Measurements from ENCODE around the gene CDH8. TPM values are rescaled to one million over a fixed set of nuclear protein-coding genes. Genes with fewer than 3 reads are reported as not detected.
"Not testable (repeated sequence)": the region's sequence is repeated elsewhere in the genome, so short reads cannot be mapped to it uniquely, and the experiment has no call there.

CDH8 gene
- polyA plus RNA-seq, 4 donors: 5.6 to 45.7 (median 7.9) TPM

GRCh38 chr16:61937646-61938045 lies 98.6 kb downstream of the CDH8 start:
- DNase-seq (ENCODE audit: low read depth in 4 of 4, low spot score in 3 of 4): no peak

GRCh38 chr16:61936522-61936921 lies 99.7 kb downstream of the CDH8 start:
- DNase-seq (ENCODE audit: low read depth in 4 of 4, low spot score in 3 of 4): no peak

GRCh38 chr16:61934601-61935000 lies 101.6 kb downstream of the CDH8 start:
- no peak for DNase-seq (ENCODE audit: low read depth in 4 of 4, low spot score in 3 of 4)

- no peak for DNase-seq (ENCODE audit: low read depth in 4 of 4, low spot score in 3 of 4)
Measured at GRCh38 chr16:61929776-61930175, 106.5 kb downstream of the CDH8 start.

- DNase-seq (ENCODE audit: low read depth in 4 of 4, low spot score in 3 of 4): no peak
Measured at GRCh38 chr16:61926766-61927165, 109.5 kb downstream of the CDH8 start.

GRCh38 chr16:61923629-61924028 lies 112.6 kb downstream of the CDH8 start:
- DNase-seq (ENCODE audit: low read depth in 4 of 4, low spot score in 3 of 4): no peak

GRCh38 chr16:61921373-61921772 lies 114.9 kb downstream of the CDH8 start:
- no peak for DNase-seq (ENCODE audit: low read depth in 4 of 4, low spot score in 3 of 4)

GRCh38 chr16:61917865-61918826 lies 118.1 kb downstream of the CDH8 start:
- DNase-seq (ENCODE audit: low read depth in 4 of 4, low spot score in 3 of 4): not testable (repeated sequence)

GRCh38 chr16:61915569-61915968 lies 120.7 kb downstream of the CDH8 start:
- DNase-seq (ENCODE audit: low read depth in 4 of 4, low spot score in 3 of 4): no peak

GRCh38 chr16:61909074-61909473 lies 127.2 kb downstream of the CDH8 start:
- no peak for DNase-seq (ENCODE audit: low read depth in 4 of 4, low spot score in 3 of 4)

GRCh38 chr16:61908426-61908825 lies 127.8 kb downstream of the CDH8 start:
- DNase-seq (ENCODE audit: low read depth in 4 of 4, low spot score in 3 of 4): no peak

GRCh38 chr16:61901689-61902088 lies 134.5 kb downstream of the CDH8 start:
- DNase-seq (ENCODE audit: low read depth in 4 of 4, low spot score in 3 of 4): no peak

GRCh38 chr16:61900482-61900881 lies 135.8 kb downstream of the CDH8 start:
- no peak for DNase-seq (ENCODE audit: low read depth in 4 of 4, low spot score in 3 of 4)

GRCh38 chr16:61897657-61898056 lies 138.6 kb downstream of the CDH8 start:
- no peak for DNase-seq (ENCODE audit: low read depth in 4 of 4, low spot score in 3 of 4)

- no peak for DNase-seq (ENCODE audit: low read depth in 4 of 4, low spot score in 3 of 4)
Measured at GRCh38 chr16:61892531-61892930, 143.7 kb downstream of the CDH8 start.

- DNase-seq (ENCODE audit: low read depth in 4 of 4, low spot score in 3 of 4): no peak
Measured at GRCh38 chr16:61891460-61891859, 144.8 kb downstream of the CDH8 start.

GRCh38 chr16:61890386-61890785 lies 145.9 kb downstream of the CDH8 start:
- no peak for DNase-seq (ENCODE audit: low read depth in 4 of 4, low spot score in 3 of 4)

- no peak for DNase-seq (ENCODE audit: low read depth in 4 of 4, low spot score in 3 of 4)
Measured at GRCh38 chr16:61887903-61888302, 148.3 kb downstream of the CDH8 start.

- no peak for DNase-seq (ENCODE audit: low read depth in 4 of 4, low spot score in 3 of 4)
Measured at GRCh38 chr16:61885343-61885742, 150.9 kb downstream of the CDH8 start.

- DNase-seq (ENCODE audit: low read depth in 4 of 4, low spot score in 3 of 4): no peak
Measured at GRCh38 chr16:61879306-61879705, 156.9 kb downstream of the CDH8 start.

GRCh38 chr16:61877436-61877835 lies 158.8 kb downstream of the CDH8 start:
- no peak for DNase-seq (ENCODE audit: low read depth in 4 of 4, low spot score in 3 of 4)

- DNase-seq (ENCODE audit: low read depth in 4 of 4, low spot score in 3 of 4): no peak
Measured at GRCh38 chr16:61872778-61873119, 163.5 kb downstream of the CDH8 start.

Measured in left renal pelvis (tissue), 4 donors.